GM18502 (cell line): ENCODE measurements around the gene GUK1.

ENCODE experiments used
- ATAC-seq: cut with Tn5 transposase; IDR thresholded peaks from one replicate; pipeline ENCODE4 v1.9.1; 2021; ENCODE audit warnings: mild to moderate bottlenecking; ENCODE audit not compliant: unreplicated experiment, poor library complexity

GUK1 gene

DNA sequence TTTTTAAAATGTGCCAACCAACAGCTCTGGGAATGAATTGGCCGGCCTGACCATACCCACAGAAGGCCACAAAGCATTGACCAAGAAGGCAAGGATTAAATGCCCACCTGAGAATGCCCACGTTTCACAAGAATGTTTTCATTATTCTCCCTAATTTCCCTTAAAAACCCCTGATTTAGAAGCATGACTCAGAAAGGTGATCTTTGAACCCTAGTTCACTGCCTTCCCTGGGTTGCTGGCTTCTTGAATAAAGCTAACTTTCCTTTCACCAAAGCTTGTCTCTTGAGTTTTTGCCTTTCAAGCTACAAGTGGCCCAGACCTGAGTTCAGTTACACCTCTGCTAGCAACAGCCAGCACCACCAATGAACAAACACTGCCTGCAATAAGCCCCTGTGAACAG is 16.6 kb upstream of the GUK1 start:
- no peak for ATAC-seq

DNA sequence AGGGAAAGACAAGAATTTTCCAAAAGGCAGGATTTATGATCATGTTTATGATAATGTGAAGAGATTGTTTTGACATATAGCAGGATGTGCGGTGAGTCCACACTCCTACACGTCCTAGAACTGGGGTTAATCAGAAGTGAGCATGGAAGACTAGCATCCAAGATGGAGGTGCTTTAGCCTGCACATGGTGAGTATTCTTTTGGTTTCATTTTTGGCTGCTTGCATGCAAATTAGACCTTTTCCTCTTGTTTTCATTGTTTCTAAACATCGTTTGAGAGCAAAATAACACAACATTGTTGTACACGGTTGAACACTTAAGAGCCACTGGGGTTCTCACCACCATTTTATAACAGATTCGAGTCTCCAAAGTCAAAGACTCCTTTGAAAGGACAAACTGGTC is 14.9 kb upstream of the GUK1 start:
- ATAC-seq = no peak

- no peak for ATAC-seq
Measured at GRCh38 chr1:228131766-228132165, 8.3 kb upstream of the GUK1 start.

DNA sequence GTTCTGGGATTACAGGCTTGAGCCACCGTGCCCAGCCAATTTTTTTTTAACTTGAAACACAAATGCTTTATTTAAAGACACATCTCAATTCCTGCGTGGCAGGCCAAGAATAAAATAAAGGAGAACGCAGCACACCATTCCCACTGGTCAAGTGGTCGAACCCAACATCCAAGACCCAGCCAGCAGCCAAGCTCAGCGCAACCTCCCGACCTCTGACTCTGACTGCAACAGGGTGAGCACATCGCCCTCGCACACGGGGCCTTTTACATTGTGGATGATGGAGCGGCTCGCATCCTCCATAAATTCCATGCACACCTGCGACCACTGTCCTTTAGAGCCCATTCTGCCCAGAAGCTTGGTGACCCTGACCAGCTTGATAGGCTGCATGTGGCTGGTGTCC is 5.5 kb upstream of the GUK1 start:
- ATAC-seq = no peak

DNA sequence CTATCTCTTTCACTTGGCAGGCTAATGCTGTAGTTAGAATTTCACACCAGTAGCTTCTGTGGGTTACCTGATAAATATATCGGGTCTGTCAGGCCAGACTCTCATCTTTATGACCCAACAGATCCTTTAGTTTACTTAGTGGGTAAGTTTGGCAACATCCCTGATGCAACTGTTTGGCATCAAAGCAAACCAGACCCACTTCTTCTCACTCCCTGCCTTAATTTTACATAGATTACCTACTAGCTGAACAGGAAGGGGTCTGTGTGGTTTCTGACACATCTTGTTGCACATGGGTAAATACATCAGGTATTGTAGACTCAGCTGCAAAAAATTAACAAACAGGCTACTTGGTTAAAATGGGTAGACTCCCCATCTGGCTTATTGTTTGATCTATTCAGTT is 3.2 kb upstream of the GUK1 start:
- no peak for ATAC-seq

DNA sequence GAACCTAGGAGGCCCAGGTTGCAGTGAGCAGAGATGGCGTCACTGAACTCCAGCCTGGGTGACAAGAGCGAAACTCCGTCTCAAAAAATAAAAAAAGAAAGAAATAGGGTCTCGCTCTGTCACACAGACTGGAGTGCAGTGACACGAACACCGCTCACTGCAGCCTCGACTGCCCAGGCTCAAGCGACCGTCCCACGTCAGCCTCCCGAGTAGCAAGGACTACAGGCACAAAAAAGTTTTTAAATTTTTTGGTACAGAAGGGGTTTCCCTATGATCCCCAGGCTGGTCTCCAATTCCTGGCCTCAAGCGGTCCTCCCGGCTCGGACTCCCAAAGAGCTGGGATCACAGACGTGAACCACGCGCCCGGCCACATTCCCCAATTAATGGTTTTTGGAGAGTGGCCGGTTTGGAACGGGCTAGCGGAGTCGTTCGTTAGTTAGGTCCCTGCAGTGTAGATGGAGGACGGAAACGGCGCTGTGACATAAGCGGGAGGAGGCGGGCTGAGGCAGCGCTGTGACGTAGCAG is 611 bp upstream of the GUK1 start:
- ATAC-seq = no peak

DNA sequence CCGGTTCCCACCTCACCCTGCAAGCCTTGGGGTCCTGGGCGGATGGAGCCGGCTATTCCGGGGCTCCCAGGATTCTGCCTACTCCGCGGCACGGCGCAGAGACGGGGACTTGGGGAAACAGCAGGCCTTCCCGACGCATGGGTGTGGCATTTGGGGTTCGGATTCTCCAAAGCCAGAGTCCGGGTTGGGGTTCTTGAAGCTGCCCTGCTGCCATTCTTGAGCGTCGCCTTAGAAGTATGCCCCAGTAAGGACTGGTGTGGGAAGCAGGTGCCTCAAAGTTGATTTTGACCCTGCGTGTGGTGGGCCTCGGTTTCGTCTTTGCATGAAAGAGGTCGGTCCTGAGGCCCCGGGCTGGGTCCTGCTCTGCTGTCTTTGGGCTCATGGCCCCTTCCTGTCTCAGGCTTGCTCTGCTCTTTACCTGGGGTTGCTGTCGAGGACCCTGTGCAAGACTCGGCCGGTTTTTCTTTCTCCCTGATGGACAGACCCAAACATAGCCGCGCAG is 696 bp downstream of the GUK1 start:
- ATAC-seq = no peak

- ATAC-seq = no peak
Measured at GRCh38 chr1:228141226-228142044, 1.4 kb downstream of the GUK1 start.

- ATAC-seq = no peak
Measured at GRCh38 chr1:228142155-228142691, 2.1 kb downstream of the GUK1 start.

- ATAC-seq = no peak
Measured at GRCh38 chr1:228142701-228143136, 2.6 kb downstream of the GUK1 start.

- no peak for ATAC-seq
Measured at GRCh38 chr1:228143480-228144192, 3.6 kb downstream of the GUK1 start.

- ATAC-seq = no peak
Measured at GRCh38 chr1:228144193-228144992, 4.3 kb downstream of the GUK1 start.

DNA sequence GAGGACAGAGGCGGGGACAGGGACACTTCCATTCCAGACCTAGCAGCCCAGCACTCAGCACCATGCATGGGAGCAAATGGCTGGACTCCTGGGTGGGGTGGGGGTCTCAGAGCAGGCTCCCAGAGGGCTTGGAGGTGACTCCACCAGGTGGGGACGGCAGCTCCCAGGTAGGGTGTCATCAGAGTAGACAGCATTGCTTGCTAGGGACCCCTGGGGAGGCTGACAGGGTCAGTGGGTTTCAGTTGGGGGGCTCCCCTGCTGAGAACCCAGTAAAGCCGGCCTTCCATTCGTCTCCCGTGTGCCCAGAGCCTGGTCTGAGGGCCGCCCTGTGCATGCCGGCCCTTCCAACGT is 4.9 kb downstream of the GUK1 start:
- no peak for ATAC-seq

GRCh38 chr1:228145463-228146416 is 5.7 kb downstream of the GUK1 start:
- no peak for ATAC-seq

DNA sequence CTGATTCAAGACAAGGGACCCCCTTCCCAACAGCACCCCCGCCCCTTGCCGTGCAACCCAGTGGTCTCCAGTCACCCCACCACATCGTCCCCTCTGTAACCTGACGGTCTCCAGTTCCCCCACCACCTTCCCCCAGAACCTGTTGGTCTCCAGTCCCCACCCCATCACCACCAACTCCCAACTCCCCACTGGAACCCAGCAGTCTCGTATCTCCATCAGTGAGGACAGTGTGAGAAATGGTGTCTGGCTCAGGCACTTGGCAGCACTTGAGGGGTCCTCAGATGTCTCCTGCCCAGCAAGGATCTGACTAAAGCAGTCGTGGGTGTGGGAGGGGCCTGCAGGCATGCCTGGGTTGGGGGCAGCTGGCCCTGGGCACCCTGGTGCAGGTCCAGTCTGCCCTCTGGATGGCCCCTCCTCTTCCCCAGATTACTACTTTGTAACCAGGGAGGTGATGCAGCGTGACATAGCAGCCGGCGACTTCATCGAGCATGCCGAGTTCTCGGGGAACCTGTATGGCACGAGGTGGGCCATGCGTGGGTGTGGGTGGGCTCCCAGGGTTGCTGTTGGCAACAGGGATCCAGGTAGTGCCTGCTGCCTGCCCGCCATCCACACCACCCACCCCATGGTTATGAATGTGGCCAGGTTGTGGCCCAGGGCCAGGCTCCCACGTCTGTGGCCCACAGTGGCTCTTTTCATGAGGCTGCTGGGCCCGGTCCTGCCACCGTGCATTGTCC is 6.5 kb downstream of the GUK1 start:
- no peak for ATAC-seq

DNA sequence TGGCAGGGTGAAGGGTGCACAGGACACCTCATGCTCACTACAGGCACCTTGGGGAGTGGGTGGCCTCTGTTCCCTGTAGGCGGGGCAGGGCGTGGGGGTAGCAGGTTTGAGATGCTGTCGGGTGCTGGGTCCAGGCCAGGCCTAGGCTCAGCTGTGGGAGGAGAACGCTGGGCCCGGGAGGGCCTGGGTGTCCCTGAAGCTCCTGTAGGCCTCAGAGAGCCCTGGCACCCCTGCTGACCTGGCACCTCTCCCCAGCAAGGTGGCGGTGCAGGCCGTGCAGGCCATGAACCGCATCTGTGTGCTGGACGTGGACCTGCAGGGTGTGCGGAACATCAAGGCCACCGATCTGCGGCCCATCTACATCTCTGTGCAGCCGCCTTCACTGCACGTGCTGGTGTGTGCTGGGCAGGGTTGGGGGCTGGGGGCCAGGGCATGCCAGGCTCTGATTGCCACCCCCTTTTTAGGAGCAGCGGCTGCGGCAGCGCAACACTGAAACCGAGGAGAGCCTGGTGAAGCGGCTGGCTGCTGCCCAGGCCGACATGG is 7.1 kb downstream of the GUK1 start:
- ATAC-seq = no peak

GRCh38 chr1:228147768-228148167 is 7.7 kb downstream of the GUK1 start:
- no peak for ATAC-seq

GRCh38 chr1:228148196-228148861 is 8.2 kb downstream of the GUK1 start:
- ATAC-seq = no peak
